ENCODE data around the gene CDHR5. TPM values are rescaled to one million over a fixed set of nuclear protein-coding genes. Genes with fewer than 3 reads are reported as not detected.

Gene CDHR5
- total RNA-seq, 1 donor from 2014 or later: 0.07 TPM

- intact Hi-C loops (cut with micrococcal nuclease): no loop called here
Measured at GRCh38 chr11:573146-573759, 51.5 kb downstream of the CDHR5 start.

GRCh38 chr11:571802-572185, 53.0 kb downstream of the CDHR5 start:
- intact Hi-C loops (cut with micrococcal nuclease): no loop called here

- intact Hi-C loops (cut with micrococcal nuclease): loop anchor here (2.0 kb wide), 2 partner anchors 33 to 63 kb away; partner anchors contain the start of genes LRRC56 and RNH1
Measured at GRCh38 chr11:569158-569885, 55.4 kb downstream of the CDHR5 start.

- intact Hi-C loops (cut with micrococcal nuclease): loop anchor here (1.0 to 2.0 kb wide), 4 partner anchors 8 to 62 kb away; partner anchors contain the start of genes LMNTD2, LRRC56, RASSF7 and RNH1
Measured at GRCh38 chr11:568306-569157, 56.2 kb downstream of the CDHR5 start.

GRCh38 chr11:567629-568292, 57.0 kb downstream of the CDHR5 start:
- intact Hi-C loops (cut with micrococcal nuclease): loop anchor here (1.0 to 2.0 kb wide), 4 partner anchors 7 to 61 kb away; partner anchors contain the start of genes LMNTD2, LRRC56, RASSF7 and RNH1

- intact Hi-C loops (cut with micrococcal nuclease): no loop called here
Measured at GRCh38 chr11:567011-567628, 57.6 kb downstream of the CDHR5 start.

Other genes starting within 250 kb of the CDHR5 start
- not detected in 2 replicates for gene PKP3, start 230.7 kb downstream of the CDHR5 start, total RNA-seq
- gene SIGIRR, start 210.0 kb downstream of the CDHR5 start, total RNA-seq: 176 and 178 TPM in 2 replicates
- gene ANO9, start 182.9 kb downstream of the CDHR5 start, total RNA-seq: 67.6 and 74.5 TPM in 2 replicates
- 26.5 and 28.4 TPM in 2 replicates for gene PTDSS2, start 174.7 kb downstream of the CDHR5 start, total RNA-seq
- 99.8 and 101 TPM in 2 replicates for gene RNH1, start 117.7 kb downstream of the CDHR5 start, total RNA-seq
- gene HRAS, start 89.4 kb downstream of the CDHR5 start, total RNA-seq: 51.6 and 62.5 TPM in 2 replicates
- gene LRRC56, start 87.4 kb downstream of the CDHR5 start, total RNA-seq: 2.1 and 2.2 TPM in 2 replicates
- gene LMNTD2, start 64.2 kb downstream of the CDHR5 start, total RNA-seq: 1.6 and 2.4 TPM in 2 replicates
- gene RASSF7, start 64.0 kb downstream of the CDHR5 start, total RNA-seq: 22.3 and 23.4 TPM in 2 replicates
- 46.4 and 51.3 TPM in 2 replicates for gene PHRF1, start 48.5 kb downstream of the CDHR5 start, total RNA-seq
- gene IRF7, start 9.0 kb downstream of the CDHR5 start, total RNA-seq: 50.9 and 55.3 TPM in 2 replicates
- not detected in 2 replicates for gene SCT, start 2.2 kb upstream of the CDHR5 start, total RNA-seq
- gene DRD4, start 12.3 kb upstream of the CDHR5 start, total RNA-seq: 0.14 and 0.39 TPM in 2 replicates
- gene DEAF1, start 70.3 kb upstream of the CDHR5 start, total RNA-seq: 49.3 and 52.6 TPM in 2 replicates
- 21.9 and 22.6 TPM in 2 replicates for gene TMEM80, start 70.9 kb upstream of the CDHR5 start, total RNA-seq
- 12.3 and 12.6 TPM in 2 replicates for gene EPS8L2, start 81.3 kb upstream of the CDHR5 start, total RNA-seq
- gene TALDO1, start 122.5 kb upstream of the CDHR5 start, total RNA-seq: 261 and 277 TPM in 2 replicates
- 60.8 and 61.5 TPM in 2 replicates for gene GATD1, start 152.5 kb upstream of the CDHR5 start, total RNA-seq
- 1.6 and 2.0 TPM in 2 replicates for gene CEND1, start 165.1 kb upstream of the CDHR5 start, total RNA-seq
- 57.4 and 57.9 TPM in 2 replicates for gene SLC25A22, start 173.3 kb upstream of the CDHR5 start, total RNA-seq
- 40.1 and 41.9 TPM in 2 replicates for gene PIDD1, start 180.3 kb upstream of the CDHR5 start, total RNA-seq
- gene RPLP2, start 185.0 kb upstream of the CDHR5 start, total RNA-seq: 2,156 and 2,169 TPM in 2 replicates
- gene PNPLA2, start 194.0 kb upstream of the CDHR5 start, total RNA-seq: 43.0 and 50.3 TPM in 2 replicates
- 6.4 and 8.0 TPM in 2 replicates for gene CRACR2B, start 203.0 kb upstream of the CDHR5 start, total RNA-seq
- gene CD151, start 208.0 kb upstream of the CDHR5 start, total RNA-seq: 41.4 and 42.4 TPM in 2 replicates
- gene POLR2L, start 217.6 kb upstream of the CDHR5 start, total RNA-seq: 105 and 106 TPM in 2 replicates
- 8.5 and 8.8 TPM in 2 replicates for gene TSPAN4, start 217.9 kb upstream of the CDHR5 start, total RNA-seq

Measured in T-helper 2 cell treated with Interferon-gamma antibody and Interleukin-4, amounts not matched to agents 100 ng/mL and 5 ng/mL, for 36 hours (primary cell).